K562 (cell line): ENCODE measurements around the gene POC5. TPM values are rescaled to one million over a fixed set of nuclear protein-coding genes. Genes with fewer than 3 reads are reported as not detected.

Experiments
- ADNP ChIP-seq: fragments of 200-800 bp; sonication (Bioruptor generic); IDR thresholded peaks from 2 replicates; pipeline ENCODE4 v1.6.1; 2016; ENCODE audit warnings: missing genetic modification characterization, missing compliant biosample characterization
- CBFA2T2 ChIP-seq: fragments of 450-650 bp; conservative IDR thresholded peaks from 2 replicates; pipeline ENCODE4 v1.6.1; 2017; ENCODE audit warnings: mild to moderate bottlenecking
- CBFA2T3 ChIP-seq: fragments of 450-650 bp; IDR thresholded peaks from 2 replicates; pipeline ENCODE4 v1.6.1; 2017
- E2F3 ChIP-seq: fragments of 250-450 bp; sonication (Bioruptor Pico); IDR thresholded peaks from 2 replicates; pipeline ENCODE4 v1.4.0; 2020; ENCODE audit warnings: mild to moderate bottlenecking
- SMARCE1 ChIP-seq: fragments of 450-650 bp; IDR thresholded peaks from 2 replicates; pipeline ENCODE4 v1.7.1; 2016; ENCODE audit warnings: mild to moderate bottlenecking
- SNIP1 ChIP-seq: fragments of 450-650 bp; IDR thresholded peaks from 2 replicates; pipeline ENCODE4 v1.7.1; 2017; ENCODE audit warnings: low read depth, mild to moderate bottlenecking
- TRIM24 ChIP-seq, 2 experiments: fragments of 450-650 bp; IDR thresholded peaks; 2 replicates each; pipeline ENCODE4 v1.6.1; 2016
- ZNF717 ChIP-seq: fragments of 250-450 bp; sonication (Bioruptor Pico); IDR thresholded peaks from 2 replicates; pipeline ENCODE4 v1.5.0; 2021
- polyA plus RNA-seq, 8 experiments: library from polyadenylated mRNA; depleted of rRNA in 4 of 8; stranded (reverse) in 5 of 8; unstranded in 3 of 8; fragments of >200 nt; fragmentation: Nextera tagmentation in 2 of 8; fragmentation: Illumina TruSeq in 1 of 8; extraction: Ambion mirVana in 2 of 8; extraction: Trizol in 1 of 8; gene quantifications; 2 replicates each; pipeline versions ENCODE4 v1.2.1 to v1.2.3, GENCODE V29; 2011 to 2014; ENCODE audit warnings: inconsistent platforms in 1 of 8, missing spikeins in 1 of 8
- total RNA-seq, 7 experiments: library from RNA; depleted of rRNA in 6 of 7; stranded (reverse); fragments of >200 nt in 6 of 7; fragmentation: Illumina TruSeq in 2 of 7; extraction: Trizol in 2 of 7; gene quantifications; 2 replicates each; pipeline versions ENCODE4 v1.2.1 to v1.2.3, GENCODE V29; 2011 to 2021; ENCODE audit warnings: low replicate concordance in 1 of 7
- TF ChIP-seq, protein P1 (sequence below): sonication (generic); formaldehyde crosslinking; IDR thresholded peaks from 2 replicates; pipeline ENCODE4 v1.8.0; 2022; ENCODE audit warnings: missing genetic modification reagents, mild to moderate bottlenecking, borderline replicate concordance
- TF ChIP-seq, protein P2 (sequence below): sonication (generic); formaldehyde crosslinking; IDR thresholded peaks from 2 replicates; pipeline ENCODE4 v1.8.1; 2023; ENCODE audit warnings: mild to moderate bottlenecking, missing genetic modification reagents
- TF ChIP-seq, protein P3 (sequence below): fragments of 250-450 bp; sonication (Bioruptor Pico); IDR thresholded peaks from 2 replicates; pipeline ENCODE4 v1.4.0; 2020
- TF ChIP-seq, protein P4 (sequence below): sonication (generic); formaldehyde crosslinking; IDR thresholded peaks from 2 replicates; pipeline ENCODE4 v1.8.0; 2022; ENCODE audit warnings: mild to moderate bottlenecking, missing genetic modification reagents

Gene POC5
- total and polyA plus RNA-seq, 9 of the 15 experiments (the other 6 are each of a cell fraction or from before 2014, with no cell fraction given) = 14.5 to 38.2 (median 27.0) TPM

DNA sequence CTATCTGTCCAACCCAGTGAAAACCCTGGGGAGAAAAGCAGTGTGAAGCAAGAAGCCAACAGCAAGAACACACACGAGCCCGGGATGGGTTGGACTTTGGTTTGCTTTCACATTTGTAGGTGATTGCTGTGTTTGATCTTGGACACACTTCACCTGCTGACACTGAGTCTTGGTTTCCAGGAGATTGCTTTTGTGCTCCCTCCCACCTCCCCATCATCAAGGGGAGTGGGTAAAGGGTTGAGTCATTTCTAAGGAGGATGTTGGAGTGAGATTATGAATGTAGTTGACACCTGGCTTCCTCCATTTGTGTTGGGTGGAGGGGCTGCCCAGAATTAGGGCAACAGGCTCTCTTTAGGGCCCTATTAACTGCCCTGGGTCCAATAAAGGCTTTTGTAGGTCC is 68.5 kb downstream of the POC5 start (continued):
- TF ChIP-seq, protein P1, sequence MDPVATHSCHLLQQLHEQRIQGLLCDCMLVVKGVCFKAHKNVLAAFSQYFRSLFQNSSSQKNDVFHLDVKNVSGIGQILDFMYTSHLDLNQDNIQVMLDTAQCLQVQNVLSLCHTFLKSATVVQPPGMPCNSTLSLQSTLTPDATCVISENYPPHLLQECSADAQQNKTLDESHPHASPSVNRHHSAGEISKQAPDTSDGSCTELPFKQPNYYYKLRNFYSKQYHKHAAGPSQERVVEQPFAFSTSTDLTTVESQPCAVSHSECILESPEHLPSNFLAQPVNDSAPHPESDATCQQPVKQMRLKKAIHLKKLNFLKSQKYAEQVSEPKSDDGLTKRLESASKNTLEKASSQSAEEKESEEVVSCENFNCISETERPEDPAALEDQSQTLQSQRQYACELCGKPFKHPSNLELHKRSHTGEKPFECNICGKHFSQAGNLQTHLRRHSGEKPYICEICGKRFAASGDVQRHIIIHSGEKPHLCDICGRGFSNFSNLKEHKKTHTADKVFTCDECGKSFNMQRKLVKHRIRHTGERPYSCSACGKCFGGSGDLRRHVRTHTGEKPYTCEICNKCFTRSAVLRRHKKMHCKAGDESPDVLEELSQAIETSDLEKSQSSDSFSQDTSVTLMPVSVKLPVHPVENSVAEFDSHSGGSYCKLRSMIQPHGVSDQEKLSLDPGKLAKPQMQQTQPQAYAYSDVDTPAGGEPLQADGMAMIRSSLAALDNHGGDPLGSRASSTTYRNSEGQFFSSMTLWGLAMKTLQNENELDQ (CRISPR knock-in tag) = no peak
- no peak for TF ChIP-seq ZNF717
- no peak for TF ChIP-seq SMARCE1
- TF ChIP-seq TRIM24 (IDR thresholded peaks at IDR 0.05) = no peak
- TF ChIP-seq, protein P2, sequence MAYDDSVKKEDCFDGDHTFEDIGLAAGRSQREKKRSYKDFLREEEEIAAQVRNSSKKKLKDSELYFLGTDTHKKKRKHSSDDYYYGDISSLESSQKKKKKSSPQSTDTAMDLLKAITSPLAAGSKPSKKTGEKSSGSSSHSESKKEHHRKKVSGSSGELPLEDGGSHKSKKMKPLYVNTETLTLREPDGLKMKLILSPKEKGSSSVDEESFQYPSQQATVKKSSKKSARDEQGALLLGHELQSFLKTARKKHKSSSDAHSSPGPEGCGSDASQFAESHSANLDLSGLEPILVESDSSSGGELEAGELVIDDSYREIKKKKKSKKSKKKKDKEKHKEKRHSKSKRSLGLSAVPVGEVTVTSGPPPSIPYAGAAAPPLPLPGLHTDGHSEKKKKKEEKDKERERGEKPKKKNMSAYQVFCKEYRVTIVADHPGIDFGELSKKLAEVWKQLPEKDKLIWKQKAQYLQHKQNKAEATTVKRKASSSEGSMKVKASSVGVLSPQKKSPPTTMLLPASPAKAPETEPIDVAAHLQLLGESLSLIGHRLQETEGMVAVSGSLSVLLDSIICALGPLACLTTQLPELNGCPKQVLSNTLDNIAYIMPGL (CRISPR knock-in tag) = no peak
- TF ChIP-seq, protein P3, sequence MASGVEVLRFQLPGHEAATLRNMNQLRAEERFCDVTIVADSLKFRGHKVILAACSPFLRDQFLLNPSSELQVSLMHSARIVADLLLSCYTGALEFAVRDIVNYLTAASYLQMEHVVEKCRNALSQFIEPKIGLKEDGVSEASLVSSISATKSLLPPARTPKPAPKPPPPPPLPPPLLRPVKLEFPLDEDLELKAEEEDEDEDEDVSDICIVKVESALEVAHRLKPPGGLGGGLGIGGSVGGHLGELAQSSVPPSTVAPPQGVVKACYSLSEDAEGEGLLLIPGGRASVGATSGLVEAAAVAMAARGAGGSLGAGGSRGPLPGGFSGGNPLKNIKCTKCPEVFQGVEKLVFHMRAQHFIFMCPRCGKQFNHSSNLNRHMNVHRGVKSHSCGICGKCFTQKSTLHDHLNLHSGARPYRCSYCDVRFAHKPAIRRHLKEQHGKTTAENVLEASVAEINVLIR = no peak
- TF ChIP-seq SNIP1 = no peak
- TF ChIP-seq, protein P4, sequence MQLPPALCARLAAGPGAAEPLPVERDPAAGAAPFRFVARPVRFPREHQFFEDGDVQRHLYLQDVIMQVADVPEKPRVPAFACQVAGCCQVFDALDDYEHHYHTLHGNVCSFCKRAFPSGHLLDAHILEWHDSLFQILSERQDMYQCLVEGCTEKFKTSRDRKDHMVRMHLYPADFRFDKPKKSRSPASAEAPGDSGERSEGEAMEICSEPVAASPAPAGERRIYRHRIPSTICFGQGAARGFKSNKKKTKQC = no peak
- peak; percentile 57 for TF ChIP-seq CBFA2T3
- no peak for TF ChIP-seq ADNP (tag)
- TF ChIP-seq E2F3 (CRISPR knock-in tag) = no peak
- peak; percentile 30 for TF ChIP-seq CBFA2T2
